Hepatocyte (in vitro differentiated cells): Measurements from ENCODE around the gene BPIFB6. TPM values are rescaled to one million over a fixed set of nuclear protein-coding genes. Genes with fewer than 3 reads are reported as not detected.

Experiments
- DNase-seq: peaks from one replicate; pipeline ENCODE4 v3.0.0-alpha.2; 2016; ENCODE audit warnings: low spot score
- H2AFZ ChIP-seq: fragments of 200-600 bp; sonication (generic); 2 replicates; pipeline ENCODE4 v1.6.0; 2016; ENCODE audit warnings: antibody characterized with exemption, mild to moderate bottlenecking
- H3K27ac ChIP-seq: fragments of 200-600 bp; sonication (generic); 2 replicates; pipeline ENCODE4 v1.5.1; 2016; ENCODE audit warnings: mild to moderate bottlenecking
- H3K27me3 ChIP-seq: fragments of 200-600 bp; sonication (generic); 2 replicates; pipeline ENCODE4 v1.6.1; 2016
- H3K36me3 ChIP-seq: fragments of 200-600 bp; sonication (generic); replicated peaks from 2 replicates; pipeline ENCODE4 v1.5.1; 2016; ENCODE audit warnings: low read depth; ENCODE audit not compliant: insufficient read depth
- H3K4me1 ChIP-seq: fragments of 200-600 bp; sonication (generic); 2 replicates; pipeline ENCODE4 v1.5.1; 2016; ENCODE audit warnings: mild to moderate bottlenecking, moderate library complexity; ENCODE audit not compliant: insufficient read depth
- H3K4me2 ChIP-seq: fragments of 200-600 bp; sonication (generic); 2 replicates; pipeline ENCODE4 v1.6.0; 2016
- H3K4me3 ChIP-seq: fragments of 200-600 bp; sonication (generic); 2 replicates; pipeline ENCODE4 v1.5.1; 2016; ENCODE audit warnings: mild to moderate bottlenecking
- H3K79me2 ChIP-seq: fragments of 200-600 bp; sonication (generic); 2 replicates; pipeline ENCODE4 v1.6.0; 2017; ENCODE audit warnings: mild to moderate bottlenecking
- H3K9me2 ChIP-seq: fragments of 200-600 bp; sonication (generic); replicated peaks from 2 replicates; pipeline ENCODE4 v1.6.0; 2017; ENCODE audit warnings: mild to moderate bottlenecking; ENCODE audit not compliant: insufficient read depth
- H3K9me3 ChIP-seq: fragments of 200-600 bp; sonication (generic); 2 replicates; pipeline ENCODE4 v1.5.1; 2016; ENCODE audit warnings: low read depth, mild to moderate bottlenecking
- H4K20me1 ChIP-seq: fragments of 200-600 bp; sonication (generic); 2 replicates; pipeline ENCODE4 v1.6.0; 2016; ENCODE audit warnings: mild to moderate bottlenecking; ENCODE audit not compliant: insufficient read depth, poor library complexity, severe bottlenecking
- EZH2 ChIP-seq: fragments of 200-600 bp; sonication (generic); IDR thresholded peaks from 2 replicates; pipeline ENCODE4 v1.6.1; 2016; ENCODE audit warnings: antibody characterized with exemption, mild to moderate bottlenecking, borderline replicate concordance
- EZH2phosphoT487 ChIP-seq: fragments of 200-600 bp; sonication (generic); IDR thresholded peaks from one replicate; pipeline ENCODE4 v1.6.1; 2018; ENCODE audit warnings: antibody characterized with exemption, mild to moderate bottlenecking, low read depth, moderate library complexity; ENCODE audit not compliant: unreplicated experiment, severe bottlenecking
- WGBS: methylation state at CpG from one replicate; pipeline ENCODE4 v1.1.6; 2016; ENCODE audit warnings: low lambda C conversion rate; ENCODE audit errors: missing lambda C conversion rate; 5-methylcytosine and 5-hydroxymethylcytosine counted together
- polyA plus RNA-seq: library from polyadenylated mRNA; unstranded; fragments of >200 nt; fragmentation: Nextera tagmentation; extraction: Ambion mirVana; gene quantifications from 2 replicates; pipeline ENCODE4 v1.2.1, GENCODE V29; 2016
- total RNA-seq: library from RNA; depleted of rRNA; stranded (reverse); fragments of >200 nt; gene quantifications from 2 replicates; pipeline ENCODE4 v1.2.3, GENCODE V29; 2014
- TF ChIP-seq, protein P1 (sequence below): fragments of 200-600 bp; sonication (generic); IDR thresholded peaks from 2 replicates; pipeline ENCODE4 v1.5.1; 2016; ENCODE audit warnings: antibody characterized with exemption, mild to moderate bottlenecking; ENCODE audit not compliant: poor library complexity

Gene BPIFB6
- total and polyA plus RNA-seq, 2 experiments from 2014 or later = not detected

DNA sequence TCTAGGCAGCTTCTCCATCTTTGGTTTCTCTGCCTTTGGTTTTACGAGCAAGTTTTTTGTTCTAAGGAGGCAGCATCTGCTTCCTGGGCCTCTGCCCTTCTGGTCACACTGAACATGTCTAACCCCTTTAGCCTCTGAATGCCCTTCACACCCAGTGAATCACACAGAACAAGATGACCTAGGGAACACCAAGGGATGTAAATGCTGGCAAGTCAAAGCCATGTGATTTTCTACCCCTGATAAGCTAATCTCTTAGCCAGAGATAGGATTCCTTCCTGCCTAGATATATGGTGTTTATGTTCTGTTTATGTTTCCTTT lies 7.2 kb upstream of the BPIFB6 start:
- no peaks in the 10 kb centered on the region for H3K9me2 ChIP-seq
- H3K4me3 ChIP-seq = no peak overlapping the region
- H3K4me1 ChIP-seq = no peaks in the 10 kb centered on the region
- DNase-seq = no peak
- WGBS = 60% methylated on average over 1 of the region's 1 CpG
- H3K79me2 ChIP-seq = no peaks in the 10 kb centered on the region
- no peaks in the 10 kb centered on the region for H3K9me3 ChIP-seq
- H3K36me3 ChIP-seq = no peaks in the 10 kb centered on the region
- no peaks in the 10 kb centered on the region for H4K20me1 ChIP-seq
- TF ChIP-seq EZH2phosphoT487 (no peak), EZH2 (no peak)
- TF ChIP-seq, protein P1, sequence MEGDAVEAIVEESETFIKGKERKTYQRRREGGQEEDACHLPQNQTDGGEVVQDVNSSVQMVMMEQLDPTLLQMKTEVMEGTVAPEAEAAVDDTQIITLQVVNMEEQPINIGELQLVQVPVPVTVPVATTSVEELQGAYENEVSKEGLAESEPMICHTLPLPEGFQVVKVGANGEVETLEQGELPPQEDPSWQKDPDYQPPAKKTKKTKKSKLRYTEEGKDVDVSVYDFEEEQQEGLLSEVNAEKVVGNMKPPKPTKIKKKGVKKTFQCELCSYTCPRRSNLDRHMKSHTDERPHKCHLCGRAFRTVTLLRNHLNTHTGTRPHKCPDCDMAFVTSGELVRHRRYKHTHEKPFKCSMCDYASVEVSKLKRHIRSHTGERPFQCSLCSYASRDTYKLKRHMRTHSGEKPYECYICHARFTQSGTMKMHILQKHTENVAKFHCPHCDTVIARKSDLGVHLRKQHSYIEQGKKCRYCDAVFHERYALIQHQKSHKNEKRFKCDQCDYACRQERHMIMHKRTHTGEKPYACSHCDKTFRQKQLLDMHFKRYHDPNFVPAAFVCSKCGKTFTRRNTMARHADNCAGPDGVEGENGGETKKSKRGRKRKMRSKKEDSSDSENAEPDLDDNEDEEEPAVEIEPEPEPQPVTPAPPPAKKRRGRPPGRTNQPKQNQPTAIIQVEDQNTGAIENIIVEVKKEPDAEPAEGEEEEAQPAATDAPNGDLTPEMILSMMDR = no peak
- H3K27me3 ChIP-seq = peaks cover 13% of the 10 kb centered on the region
- no peak overlapping the region for H2AFZ ChIP-seq
- peak overlapping the region; percentile 21 for H3K27ac ChIP-seq
- no peak overlapping the region for H3K4me2 ChIP-seq

DNA sequence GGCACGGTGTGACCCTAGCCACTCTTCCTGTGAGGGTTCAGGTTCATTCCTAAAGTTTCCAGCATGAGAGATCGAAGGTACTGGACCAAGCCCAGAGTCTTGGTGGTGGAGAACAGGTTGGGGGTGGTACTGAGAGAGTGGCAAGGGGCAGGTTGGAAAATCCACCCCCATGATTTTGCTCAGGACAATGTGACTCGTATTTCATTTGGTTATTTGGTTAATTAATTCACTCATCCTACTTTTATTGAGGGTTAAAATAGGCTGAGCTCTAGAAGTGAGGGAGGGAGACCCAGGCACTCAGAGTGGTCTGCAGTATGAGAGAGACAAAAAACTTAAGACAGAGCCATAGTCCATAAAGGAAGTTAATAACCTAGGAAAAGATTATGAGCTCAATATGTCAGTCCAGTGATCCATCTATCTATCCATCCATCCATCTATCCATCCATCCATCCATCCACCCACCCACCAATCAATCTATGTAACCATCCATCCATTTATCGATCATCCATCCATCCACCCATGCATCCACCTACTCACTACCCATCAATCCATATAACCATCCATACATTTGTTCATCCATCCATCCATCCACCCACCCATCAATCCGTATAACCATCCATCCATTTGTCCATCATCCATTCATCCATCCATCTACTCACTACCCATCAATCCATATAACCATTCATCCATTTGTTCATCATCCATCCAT lies 6.7 kb upstream of the BPIFB6 start:
- H3K27me3 ChIP-seq = peaks cover 17% of the 10 kb centered on the region
- H3K4me3 ChIP-seq = no peak overlapping the region
- DNase-seq = no peak
- no peak overlapping the region for H3K27ac ChIP-seq
- H3K9me3 ChIP-seq = no peaks in the 10 kb centered on the region
- H4K20me1 ChIP-seq = no peaks in the 10 kb centered on the region
- 68% methylated on average over 5 of the region's 5 CpGs for WGBS
- TF ChIP-seq, protein P1 = no peak
- TF ChIP-seq EZH2 (no peak), EZH2phosphoT487 (no peak)
- no peaks in the 10 kb centered on the region for H3K36me3 ChIP-seq
- H3K4me2 ChIP-seq = no peak overlapping the region
- no peaks in the 10 kb centered on the region for H3K9me2 ChIP-seq
- H3K4me1 ChIP-seq = no peaks in the 10 kb centered on the region
- no peaks in the 10 kb centered on the region for H3K79me2 ChIP-seq
- H2AFZ ChIP-seq = no peak overlapping the region

DNA sequence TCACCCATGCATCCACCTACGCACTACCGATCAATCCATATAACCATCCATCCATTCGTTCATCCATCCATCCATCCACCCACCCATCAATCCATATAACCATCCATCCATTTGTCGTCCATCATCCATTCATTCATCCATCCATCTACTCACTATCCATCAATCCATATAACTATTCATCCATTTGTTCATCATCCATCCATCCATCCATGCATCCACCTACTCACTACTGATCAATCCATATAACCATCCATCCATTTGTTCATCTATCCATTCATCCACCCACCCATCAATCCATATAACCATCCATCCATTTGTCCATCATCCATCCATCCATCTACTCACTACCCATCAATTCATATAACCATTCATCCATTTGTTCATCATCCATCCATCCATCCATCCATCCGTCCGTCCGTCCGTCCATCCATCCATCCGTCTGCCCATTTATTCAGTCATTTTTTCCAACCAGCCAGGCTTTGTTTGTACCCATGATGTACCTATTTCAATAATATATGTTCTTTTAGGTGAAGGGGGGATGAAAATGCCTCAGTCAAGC lies 6.1 kb upstream of the BPIFB6 start:
- Histone ChIP-seq H4K20me1 (no peaks in the 10 kb centered on the region), H3K4me3 (no peak overlapping the region), H3K9me2 (no peaks in the 10 kb centered on the region), H3K27ac (no peak overlapping the region), H3K4me1 (no peaks in the 10 kb centered on the region), H3K79me2 (no peaks in the 10 kb centered on the region), H3K36me3 (no peaks in the 10 kb centered on the region), H3K27me3 (peaks cover 20% of the 10 kb centered on the region), H3K4me2 (no peak overlapping the region), H2AFZ (no peak overlapping the region), H3K9me3 (no peaks in the 10 kb centered on the region)
- no peak for DNase-seq
- 69% methylated on average over 9 of the region's 9 CpGs for WGBS
- TF ChIP-seq, protein P1 = no peak
- no peak for TF ChIP-seq EZH2
- no peak for TF ChIP-seq EZH2phosphoT487
